HG03280 (cell line): ENCODE measurements around the gene CXXC5.

Source experiments
- ATAC-seq: cut with Tn5 transposase; IDR thresholded peaks from one replicate; pipeline ENCODE4 v1.9.1; 2021; ENCODE audit warnings: mild to moderate bottlenecking, moderate library complexity; ENCODE audit not compliant: unreplicated experiment

CXXC5 gene

GRCh38 chr5:139690803-139691629 lies 42.9 kb downstream of the CXXC5 start:
- no peak for ATAC-seq

- no peak for ATAC-seq
These were observed 44.0 kb downstream of the CXXC5 start for GRCh38 chr5:139692148-139692547.

- ATAC-seq: no peak
These were observed 44.6 kb downstream of the CXXC5 start for GRCh38 chr5:139692679-139693308.

- no peak for ATAC-seq
These were observed 45.7 kb downstream of the CXXC5 start for GRCh38 chr5:139693676-139694364.

- ATAC-seq: no peak
These were observed 46.5 kb downstream of the CXXC5 start for GRCh38 chr5:139694556-139695177.

GRCh38 chr5:139695178-139695573 lies 47.0 kb downstream of the CXXC5 start:
- no peak for ATAC-seq

GRCh38 chr5:139696167-139696893 lies 48.2 kb downstream of the CXXC5 start:
- ATAC-seq: no peak

GRCh38 chr5:139696894-139697658 lies 48.9 kb downstream of the CXXC5 start:
- no peak for ATAC-seq

GRCh38 chr5:139698490-139699146 lies 50.5 kb downstream of the CXXC5 start:
- ATAC-seq: no peak

- no peak for ATAC-seq
These were observed 51.2 kb downstream of the CXXC5 start for GRCh38 chr5:139699351-139699750.

GRCh38 chr5:139700711-139701055 lies 52.5 kb downstream of the CXXC5 start:
- ATAC-seq: no peak

GRCh38 chr5:139701056-139701741 lies 53.0 kb downstream of the CXXC5 start:
- ATAC-seq: no peak

GRCh38 chr5:139702548-139702947 lies 54.4 kb downstream of the CXXC5 start:
- no peak for ATAC-seq

- ATAC-seq: no peak
These were observed 56.6 kb downstream of the CXXC5 start for GRCh38 chr5:139704748-139705147.

GRCh38 chr5:139705191-139705590 lies 57.0 kb downstream of the CXXC5 start:
- ATAC-seq: no peak

GRCh38 chr5:139705655-139706587 lies 57.8 kb downstream of the CXXC5 start:
- ATAC-seq: no peak

GRCh38 chr5:139707445-139708003 lies 59.4 kb downstream of the CXXC5 start:
- ATAC-seq: no peak

- no peak for ATAC-seq
These were observed 60.3 kb downstream of the CXXC5 start for GRCh38 chr5:139708434-139708861.
